ENCODE data around the gene OTOR. TPM values are rescaled to one million over a fixed set of nuclear protein-coding genes. Genes with fewer than 3 reads are reported as not detected.

The OTOR gene
- total RNA-seq, 2 experiments from 2014 or later, result not detected

DNA sequence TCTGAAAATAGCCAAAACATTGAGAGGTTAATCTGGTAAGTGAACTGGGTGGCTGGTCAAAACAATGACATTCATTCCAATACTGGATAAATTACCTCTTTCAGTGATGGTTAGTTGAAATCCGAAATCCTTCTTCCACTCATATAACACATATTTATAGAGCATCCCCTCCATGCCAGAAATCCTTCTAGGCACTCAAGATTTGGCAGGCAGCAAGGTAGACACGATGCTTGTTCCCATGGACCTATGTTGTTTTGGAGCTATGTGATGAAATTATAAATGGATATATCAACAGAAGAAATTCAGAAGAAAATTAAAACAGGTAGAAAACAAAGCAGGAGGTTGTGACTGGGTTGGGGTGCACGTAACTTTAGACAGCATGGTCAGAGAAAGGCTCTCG is 44.6 kb upstream of the OTOR start:
- TF ChIP-seq, protein P1, sequence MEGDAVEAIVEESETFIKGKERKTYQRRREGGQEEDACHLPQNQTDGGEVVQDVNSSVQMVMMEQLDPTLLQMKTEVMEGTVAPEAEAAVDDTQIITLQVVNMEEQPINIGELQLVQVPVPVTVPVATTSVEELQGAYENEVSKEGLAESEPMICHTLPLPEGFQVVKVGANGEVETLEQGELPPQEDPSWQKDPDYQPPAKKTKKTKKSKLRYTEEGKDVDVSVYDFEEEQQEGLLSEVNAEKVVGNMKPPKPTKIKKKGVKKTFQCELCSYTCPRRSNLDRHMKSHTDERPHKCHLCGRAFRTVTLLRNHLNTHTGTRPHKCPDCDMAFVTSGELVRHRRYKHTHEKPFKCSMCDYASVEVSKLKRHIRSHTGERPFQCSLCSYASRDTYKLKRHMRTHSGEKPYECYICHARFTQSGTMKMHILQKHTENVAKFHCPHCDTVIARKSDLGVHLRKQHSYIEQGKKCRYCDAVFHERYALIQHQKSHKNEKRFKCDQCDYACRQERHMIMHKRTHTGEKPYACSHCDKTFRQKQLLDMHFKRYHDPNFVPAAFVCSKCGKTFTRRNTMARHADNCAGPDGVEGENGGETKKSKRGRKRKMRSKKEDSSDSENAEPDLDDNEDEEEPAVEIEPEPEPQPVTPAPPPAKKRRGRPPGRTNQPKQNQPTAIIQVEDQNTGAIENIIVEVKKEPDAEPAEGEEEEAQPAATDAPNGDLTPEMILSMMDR (conservative IDR thresholded peaks at IDR 0.05; ENCODE audit: low read length), result no peak
- TF ChIP-seq EZH2phosphoT487 (IDR thresholded peaks at IDR 0.05; ENCODE audit: borderline replicate concordance, low read depth, low read length), result no peak
- Histone ChIP-seq H4K20me1 (ENCODE audit: insufficient read depth, low read length) (no peaks in the 10 kb centered on the region), H2AFZ (ENCODE audit: low read length) (no peak overlapping the region), H3K4me2 (ENCODE audit: low read length) (no peak overlapping the region), H3K4me3 (ENCODE audit: low read depth, low read length, poor library complexity, severe bottlenecking) (no peak overlapping the region), H3K4me1 (ENCODE audit: insufficient read depth, low read length, poor library complexity, severe bottlenecking) (peaks cover 13% of the 10 kb centered on the region), H3K36me3 (ENCODE audit: insufficient read depth, low read length) (no peaks in the 10 kb centered on the region), H3K27ac (ENCODE audit: low read depth, low read length, poor library complexity, severe bottlenecking) (no peak overlapping the region), H3K79me2 (ENCODE audit: insufficient read depth, low read depth, low read length) (no peaks in the 10 kb centered on the region), H3K9me3 (ENCODE audit: low read length) (0 out of 2 replicates have a peak, but pooled peaks cover 4% of the 10 kb centered on the region), H3K9me2 (ENCODE audit: insufficient read depth, low read length) (no peaks in the 10 kb centered on the region)
- DNase-seq (ENCODE audit: low spot score), result no peak
- POLR2A ChIA-PET, result interaction anchor here (1.2 kb wide), 1 partner anchor 56 kb away, joined by 4 read pairs; no protein-coding TSS in a partner anchor
- intact Hi-C loops (cut with micrococcal nuclease; ENCODE audit: unreplicated experiment), result loop anchor here (5.0 kb wide), 1 partner anchor 119 kb away; no protein-coding TSS in a partner anchor
- no TSS peak for BruUV-seq (replicated peaks)
- CTCF ChIA-PET (ENCODE audit: unreplicated experiment), result no interaction called here

DNA sequence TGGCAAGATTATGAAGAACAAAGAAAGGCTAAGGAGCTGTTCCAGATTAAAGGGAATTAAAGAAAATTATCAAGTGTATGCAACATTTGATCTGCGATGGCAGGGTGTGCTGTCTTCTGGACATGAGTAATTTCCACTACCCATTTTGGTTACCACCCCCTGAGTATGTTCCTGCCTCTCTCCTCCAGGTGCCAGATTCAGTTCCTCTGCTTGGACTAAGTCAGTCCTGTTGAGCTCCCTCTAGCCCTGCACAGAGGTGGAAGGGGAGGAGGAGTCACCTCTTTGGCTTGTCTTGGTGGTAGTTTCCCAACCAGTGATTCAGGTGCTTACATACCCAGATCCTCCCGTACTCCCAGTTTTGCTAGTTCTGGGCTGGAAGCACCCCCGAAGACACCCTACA is 40.5 kb upstream of the OTOR start:
- H2AFZ ChIP-seq (ENCODE audit: low read length), result peak overlapping the region; percentile 50; the same call in 1 of the 2 replicates
- TF ChIP-seq EZH2phosphoT487 (IDR thresholded peaks at IDR 0.05; ENCODE audit: borderline replicate concordance, low read depth, low read length), result no peak
- TF ChIP-seq, protein P1 (conservative IDR thresholded peaks at IDR 0.05; ENCODE audit: low read length), result no peak
- peaks cover 47% of the 10 kb centered on the region for H3K4me1 ChIP-seq (ENCODE audit: insufficient read depth, low read length, poor library complexity, severe bottlenecking)
- H4K20me1 ChIP-seq (ENCODE audit: insufficient read depth, low read length), result no peaks in the 10 kb centered on the region
- no peaks in the 10 kb centered on the region for H3K79me2 ChIP-seq (ENCODE audit: insufficient read depth, low read depth, low read length)
- H3K4me2 ChIP-seq (ENCODE audit: low read length), result peak overlapping the region; percentile 65
- BruUV-seq (replicated peaks), result no TSS peak
- ChIA-PET CTCF (ENCODE audit: unreplicated experiment) (no interaction called here), POLR2A (interaction anchor here (0.7 to 10.9 kb wide), 5 partner anchors 10 to 313 kb away, joined by 3 to 82 read pairs (median 5); partner anchors contain the start of genes OTOR and SNRPB2)
- no peaks in the 10 kb centered on the region for H3K9me2 ChIP-seq (ENCODE audit: insufficient read depth, low read length)
- 0 out of 2 replicates have a peak, but pooled peaks cover 4% of the 10 kb centered on the region for H3K9me3 ChIP-seq (ENCODE audit: low read length)
- peak; percentile 49 for DNase-seq (ENCODE audit: low spot score)
- no peak overlapping the region for H3K27ac ChIP-seq (ENCODE audit: low read depth, low read length, poor library complexity, severe bottlenecking)
- intact Hi-C loops (cut with micrococcal nuclease; ENCODE audit: unreplicated experiment), result no loop called here
- no peak overlapping the region for H3K4me3 ChIP-seq (ENCODE audit: low read depth, low read length, poor library complexity, severe bottlenecking)
- no peaks in the 10 kb centered on the region for H3K36me3 ChIP-seq (ENCODE audit: insufficient read depth, low read length)

DNA sequence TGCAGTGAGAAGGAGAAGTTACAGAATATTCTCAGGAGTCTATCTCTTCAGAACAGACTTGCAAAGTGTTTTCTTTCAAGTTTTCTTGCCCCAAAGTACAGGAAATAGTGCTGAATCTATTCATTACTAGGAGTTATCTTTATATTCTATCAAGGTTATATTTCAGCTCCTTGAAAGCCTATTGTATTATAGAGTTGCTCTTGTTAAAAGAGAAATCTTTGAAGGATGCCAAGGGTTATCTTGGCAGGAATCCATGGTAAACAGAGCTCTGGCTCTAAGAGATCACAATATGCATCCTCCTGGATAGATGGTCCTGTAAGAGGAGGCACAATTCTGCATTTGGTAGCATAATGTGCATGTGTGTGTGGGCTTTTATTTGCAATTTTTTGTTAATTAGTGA is 39.6 kb upstream of the OTOR start:
- Histone ChIP-seq H3K4me3 (ENCODE audit: low read depth, low read length, poor library complexity, severe bottlenecking) (peak overlapping the region; percentile 38), H3K79me2 (ENCODE audit: insufficient read depth, low read depth, low read length) (no peaks in the 10 kb centered on the region), H2AFZ (ENCODE audit: low read length) (peak overlapping the region; percentile 65; the same call in 1 of the 2 replicates), H3K4me2 (ENCODE audit: low read length) (peak overlapping the region; percentile 65), H3K4me1 (ENCODE audit: insufficient read depth, low read length, poor library complexity, severe bottlenecking) (peaks cover 47% of the 10 kb centered on the region), H3K27ac (ENCODE audit: low read depth, low read length, poor library complexity, severe bottlenecking) (no peak overlapping the region), H3K9me3 (ENCODE audit: low read length) (0 out of 2 replicates have a peak, but pooled peaks cover 4% of the 10 kb centered on the region), H3K36me3 (ENCODE audit: insufficient read depth, low read length) (no peaks in the 10 kb centered on the region), H3K9me2 (ENCODE audit: insufficient read depth, low read length) (no peaks in the 10 kb centered on the region), H4K20me1 (ENCODE audit: insufficient read depth, low read length) (no peaks in the 10 kb centered on the region)
- TF ChIP-seq, protein P1 (conservative IDR thresholded peaks at IDR 0.05; ENCODE audit: low read length), result no peak
- no peak for TF ChIP-seq EZH2phosphoT487 (IDR thresholded peaks at IDR 0.05; ENCODE audit: borderline replicate concordance, low read depth, low read length)
- ChIA-PET CTCF (ENCODE audit: unreplicated experiment) (no interaction called here), POLR2A (interaction anchor here (0.7 to 10.9 kb wide), 5 partner anchors 9 to 30 kb away, joined by 3 to 82 read pairs (median 6); partner anchors contain the start of gene SNRPB2)
- no peak for DNase-seq (ENCODE audit: low spot score)
- BruUV-seq (replicated peaks), result no TSS peak
- intact Hi-C loops (cut with micrococcal nuclease; ENCODE audit: unreplicated experiment), result no loop called here

Data from OCI-LY7 (cell line).